ENCODE data around the gene VBP1. TPM values are rescaled to one million over a fixed set of nuclear protein-coding genes. Genes with fewer than 3 reads are reported as not detected.

The VBP1 gene
- total and polyA plus RNA-seq, 10 donors, result 24.1 to 42.1 (median 29.8) TPM

- H3K27ac ChIP-seq, result peak overlapping the region in 5 of 8 donors; percentile 15 to 51 (median 19)
- intact Hi-C loops (cut with DNase I; ENCODE audit: low total_unique reads), result no loop called here
Measured at GRCh38 chrX:155188786-155189185, 27.5 kb upstream of the VBP1 start.

GRCh38 chrX:155211208-155211607 is 5.1 kb upstream of the VBP1 start:
- intact Hi-C loops (cut with DNase I; ENCODE audit: low total_unique reads), result no loop called here

More at GRCh38 chrX:155188786-155189185, 27.5 kb upstream of the VBP1 start:
- Histone ChIP-seq H3K4me3 (no peak overlapping the region), H3K9me3 (peaks cover 0 to 24% (median 2%) of the 10 kb centered on the region in 8 donors), H3K36me3 (no peaks in the 10 kb centered on the region), H3K27me3 (replicated peaks in 1 of 7) (no peaks in the 10 kb centered on the region), H3K4me1 (no peaks in the 10 kb centered on the region)
- 49 to 63% (median 56%) methylated on average over 5 of the region's 5 CpGs; no CpG with 5 or more reads in 1 of the 5 donors for WGBS, 5 donors
- DNase-seq, result no peak
- TF ChIP-seq CTCF (IDR thresholded peaks at IDR 0.05 in 8 of 11, conservative IDR thresholded peaks at IDR 0.05 in 3 of 11) (no peak), POLR2A (IDR thresholded peaks at IDR 0.05) (no peak), POLR2AphosphoS5 (IDR thresholded peaks at IDR 0.05) (no peak)

GRCh38 chrX:155213731-155214130 is 2.5 kb upstream of the VBP1 start:
- intact Hi-C loops (cut with DNase I; ENCODE audit: low total_unique reads), result no loop called here
- Histone ChIP-seq H3K27ac (no peak overlapping the region), H3K9me3 (no peaks in the 10 kb centered on the region), H3K4me3 (no peak overlapping the region), H3K27me3 (replicated peaks in 1 of 7) (no peaks in the 10 kb centered on the region), H3K4me1 (peaks cover 0 to 27% (median 16%) of the 10 kb centered on the region in 6 donors), H3K36me3 (no peaks in the 10 kb centered on the region)
- no peak for TF ChIP-seq POLR2AphosphoS5 (IDR thresholded peaks at IDR 0.05)
- TF ChIP-seq POLR2A (IDR thresholded peaks at IDR 0.05), result no peak
- TF ChIP-seq CTCF (IDR thresholded peaks at IDR 0.05 in 8 of 11, conservative IDR thresholded peaks at IDR 0.05 in 3 of 11), result no peak
- 69 to 94% (median 90%) methylated on average over 4 of the region's 4 CpGs for WGBS, 5 donors
- no peak for DNase-seq

More at GRCh38 chrX:155211208-155211607, 5.1 kb upstream of the VBP1 start:
- TF ChIP-seq POLR2AphosphoS5 (IDR thresholded peaks at IDR 0.05) (no peak), CTCF (IDR thresholded peaks at IDR 0.05 in 8 of 11, conservative IDR thresholded peaks at IDR 0.05 in 3 of 11) (no peak), POLR2A (IDR thresholded peaks at IDR 0.05) (no peak)
- Histone ChIP-seq H3K27ac (no peak overlapping the region), H3K4me3 (no peak overlapping the region), H3K4me1 (peaks cover 0 to 7% (median 0%) of the 10 kb centered on the region in 6 donors), H3K27me3 (replicated peaks in 1 of 7) (no peaks in the 10 kb centered on the region), H3K36me3 (no peaks in the 10 kb centered on the region), H3K9me3 (no peaks in the 10 kb centered on the region)
- no peak for DNase-seq
- WGBS, 5 donors, result 67 to 91% (median 80%) methylated on average over 3 of the region's 3 CpGs

- intact Hi-C loops (cut with DNase I; ENCODE audit: low total_unique reads), result no loop called here
- Histone ChIP-seq H3K9me3 (no peaks in the 10 kb centered on the region), H3K4me3 (peak overlapping the region; percentile 30 to 85 (median 64)), H3K27me3 (replicated peaks in 1 of 7) (no peaks in the 10 kb centered on the region), H3K27ac (peak overlapping the region; percentile 46 to 93 (median 88)), H3K4me1 (peaks cover 0 to 30% (median 22%) of the 10 kb centered on the region in 6 donors), H3K36me3 (peaks cover 0 to 7% (median 2%) of the 10 kb centered on the region in 6 donors)
- TF ChIP-seq POLR2AphosphoS5 (IDR thresholded peaks at IDR 0.05) (no peak), POLR2A (IDR thresholded peaks at IDR 0.05) (no peak), CTCF (IDR thresholded peaks at IDR 0.05 in 8 of 11, conservative IDR thresholded peaks at IDR 0.05 in 3 of 11) (no peak)
- no peak for DNase-seq
- 35 to 57% (median 48%) methylated on average over 11 to 15 of the region's 15 CpGs for WGBS, 5 donors
Measured at GRCh38 chrX:155215443-155216178, 649 bp upstream of the VBP1 start.
